Ecto neural progenitor cell (in vitro differentiated cells): ENCODE measurements around the gene AGPAT2.
"Not testable (repeated sequence)": the region's sequence is repeated elsewhere in the genome, so short reads cannot be mapped to it uniquely, and the experiment has no call there.

Experiments used
- DNase-seq: peaks from one replicate; pipeline ENCODE4 v3.0.0-alpha.2; 2018; ENCODE audit warnings: low spot score

AGPAT2 gene

DNA sequence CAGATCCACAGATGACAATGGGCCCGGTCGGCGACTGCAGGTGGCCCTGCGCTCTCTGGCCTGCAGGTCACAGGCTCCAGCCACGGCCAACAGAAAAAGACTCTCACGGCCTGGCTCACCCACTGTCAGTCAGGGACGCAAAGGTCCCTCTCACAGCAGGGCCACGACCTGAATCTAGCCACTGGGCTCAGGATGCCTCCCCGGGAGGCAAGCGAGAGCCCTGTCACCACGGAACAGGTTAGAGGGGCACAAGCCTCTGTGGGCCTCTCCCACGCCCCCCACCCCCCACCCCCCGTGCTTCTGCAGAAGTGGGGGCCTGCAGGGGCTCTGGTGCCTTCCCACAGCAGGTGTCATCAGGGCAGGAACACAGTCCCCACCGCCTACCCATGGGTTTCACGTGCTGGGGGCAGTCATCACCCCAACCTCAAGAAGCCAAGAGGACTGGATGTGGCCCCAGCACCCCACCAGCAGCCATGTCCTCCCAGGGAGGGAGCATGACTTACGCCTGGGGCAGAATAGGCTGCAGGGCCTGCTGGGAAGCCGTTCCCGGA lies 41.8 kb downstream of the AGPAT2 start:
- no peak for DNase-seq

DNA sequence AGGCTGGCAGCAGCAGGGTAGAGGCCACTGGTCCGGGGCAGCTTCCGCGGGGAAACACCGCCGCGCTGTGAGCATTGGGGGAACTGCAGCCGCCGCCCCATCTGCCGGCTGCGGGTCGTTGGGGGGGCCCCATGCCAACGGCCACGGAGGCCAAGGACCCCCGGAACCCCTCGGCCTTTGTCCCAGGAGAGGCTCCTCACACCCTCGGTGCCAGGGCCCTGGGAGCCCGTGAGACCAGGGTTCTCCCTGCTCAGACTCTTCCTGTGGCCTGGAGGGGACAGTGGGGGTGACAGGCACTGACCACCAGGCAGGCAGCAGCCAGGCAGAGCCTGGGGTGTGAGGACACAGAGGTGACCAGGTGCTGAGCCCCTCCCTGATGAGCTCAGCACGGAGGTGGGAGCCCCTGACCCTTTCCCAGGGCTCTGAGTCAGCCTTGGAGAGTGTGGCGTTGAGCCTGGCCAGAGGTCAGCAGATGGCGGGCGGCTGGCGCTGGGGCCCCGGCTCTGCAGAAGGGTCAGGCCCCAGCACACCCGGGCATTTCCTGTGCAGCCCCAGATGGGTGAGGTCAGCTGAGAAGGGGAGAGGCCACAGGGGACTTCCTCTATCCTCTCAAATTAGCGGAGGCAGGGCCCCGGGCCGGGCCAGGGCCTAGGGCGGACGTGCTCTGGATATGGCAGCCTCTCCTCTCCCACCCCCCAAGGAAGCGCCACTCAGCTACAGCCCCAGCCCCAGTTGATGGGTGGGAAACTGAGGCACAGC lies 42.5 kb downstream of the AGPAT2 start:
- peak; percentile 85 for DNase-seq

DNA sequence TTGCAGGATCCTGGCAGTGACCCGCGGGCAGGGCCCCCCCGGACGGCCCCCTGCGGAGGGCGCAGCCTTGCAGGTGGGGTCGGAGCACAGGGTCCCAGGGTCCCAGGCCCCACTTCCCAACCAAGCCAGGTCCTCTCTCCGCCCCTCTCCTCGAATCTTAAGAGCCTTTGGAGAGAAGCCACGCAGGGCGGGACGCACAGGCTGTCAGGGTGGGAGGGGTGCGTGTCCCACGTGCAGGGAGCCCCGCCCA lies 43.0 kb downstream of the AGPAT2 start:
- no peak for DNase-seq

DNA sequence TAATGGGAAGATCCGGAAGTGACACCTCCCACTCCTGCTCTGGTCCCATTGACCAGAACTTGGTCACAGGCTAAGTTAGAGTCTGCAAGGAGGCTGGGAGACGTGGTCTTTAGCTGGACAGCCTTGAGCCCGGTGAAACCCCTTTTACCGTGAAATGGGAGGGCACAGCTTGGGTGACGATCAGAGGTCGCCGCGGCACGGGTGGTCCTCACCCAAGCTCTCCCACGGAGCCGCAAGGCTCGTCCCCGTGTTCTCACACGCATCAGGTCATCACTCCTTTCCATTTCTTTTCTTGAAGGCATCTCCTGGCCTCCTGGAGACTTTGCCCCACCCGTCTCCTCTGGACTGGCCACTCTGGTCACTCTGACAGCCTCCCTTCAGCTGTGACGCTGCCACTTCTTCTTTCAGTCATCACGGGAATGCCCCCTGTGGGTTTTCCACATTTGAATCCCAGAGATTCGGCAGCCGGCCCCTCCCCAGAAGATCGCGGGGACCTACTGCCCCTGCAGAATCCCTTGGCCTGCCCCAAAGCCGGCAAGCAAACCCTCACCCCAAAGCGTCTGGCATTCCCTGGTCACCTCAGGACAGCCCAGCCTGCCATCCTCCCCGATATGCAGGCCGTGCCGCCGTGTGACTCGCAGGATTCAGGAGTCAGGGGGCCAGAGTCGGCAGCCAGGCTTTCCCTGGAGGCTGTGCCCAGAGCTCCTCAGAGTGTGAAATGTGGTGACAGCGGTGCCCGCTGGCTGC lies 43.5 kb downstream of the AGPAT2 start:
- no peak for DNase-seq

DNA sequence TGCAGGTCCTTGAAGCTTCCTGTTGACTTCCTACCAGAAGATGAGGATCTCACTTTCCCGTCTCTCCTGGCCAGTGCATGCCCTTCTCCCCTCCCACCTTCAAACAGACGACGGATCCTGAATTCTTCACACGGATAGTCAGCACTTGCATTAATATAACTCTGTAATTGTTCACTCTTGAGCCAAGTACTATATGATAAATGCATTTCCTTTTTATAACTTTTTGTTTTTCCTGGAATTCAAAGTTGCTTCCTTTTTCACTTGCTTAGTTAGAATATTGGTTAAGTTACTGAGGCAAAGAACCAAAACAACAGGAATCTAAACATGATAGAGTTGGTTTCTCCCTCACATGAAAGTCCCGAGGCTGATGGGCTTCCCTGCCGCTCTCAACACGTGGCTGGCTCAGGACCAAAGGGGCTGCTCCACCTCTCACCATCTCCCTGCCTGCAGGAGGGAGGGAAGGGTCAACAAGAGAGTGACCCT lies 44.8 kb downstream of the AGPAT2 start:
- no peak for DNase-seq

DNA sequence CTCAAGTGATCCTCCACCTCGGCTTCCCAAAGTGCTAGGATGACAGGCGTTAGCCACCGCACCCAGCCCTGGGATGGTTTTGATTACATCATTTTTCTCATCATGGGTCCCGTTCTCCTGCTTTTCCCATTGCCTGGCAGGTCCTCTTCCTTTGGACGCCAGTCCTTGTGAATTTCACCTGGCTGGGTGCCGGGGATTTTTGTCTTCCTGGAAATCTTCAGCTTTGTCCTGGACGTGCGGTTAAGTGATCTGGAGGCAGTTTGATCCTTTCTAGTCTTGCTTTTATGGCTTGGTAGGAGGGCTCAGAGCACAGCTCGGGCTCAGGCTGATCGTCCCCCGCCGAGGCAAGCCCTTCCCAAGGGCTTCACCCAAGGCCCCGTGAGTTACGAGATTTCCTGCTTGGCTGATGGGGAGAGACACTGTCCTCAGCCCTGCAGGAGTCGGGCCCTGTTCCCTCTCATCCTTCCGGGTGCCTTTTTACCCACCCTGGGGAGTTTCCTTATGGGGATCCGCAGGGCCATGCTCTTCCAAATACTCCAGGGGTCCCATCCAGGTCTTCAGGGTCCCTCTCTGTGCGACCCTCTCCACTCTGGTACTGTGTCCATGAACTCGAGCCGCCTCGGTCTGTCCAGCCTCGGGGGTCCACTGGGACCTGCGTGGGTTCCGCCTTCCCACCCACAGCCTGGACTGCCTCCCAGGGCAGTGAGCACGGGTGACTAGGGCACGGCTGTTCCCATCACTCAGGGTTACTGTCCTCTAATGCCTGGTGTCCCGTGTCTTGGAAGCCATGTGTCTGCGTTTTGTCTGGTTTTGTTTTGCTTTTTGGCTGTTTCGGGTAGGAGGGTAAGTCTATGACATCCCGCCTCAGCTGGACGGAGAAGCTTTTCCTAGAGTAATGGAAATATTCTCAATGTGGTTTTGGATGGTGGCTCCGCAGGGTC lies 46.8 kb downstream of the AGPAT2 start:
- no peak for DNase-seq

DNA sequence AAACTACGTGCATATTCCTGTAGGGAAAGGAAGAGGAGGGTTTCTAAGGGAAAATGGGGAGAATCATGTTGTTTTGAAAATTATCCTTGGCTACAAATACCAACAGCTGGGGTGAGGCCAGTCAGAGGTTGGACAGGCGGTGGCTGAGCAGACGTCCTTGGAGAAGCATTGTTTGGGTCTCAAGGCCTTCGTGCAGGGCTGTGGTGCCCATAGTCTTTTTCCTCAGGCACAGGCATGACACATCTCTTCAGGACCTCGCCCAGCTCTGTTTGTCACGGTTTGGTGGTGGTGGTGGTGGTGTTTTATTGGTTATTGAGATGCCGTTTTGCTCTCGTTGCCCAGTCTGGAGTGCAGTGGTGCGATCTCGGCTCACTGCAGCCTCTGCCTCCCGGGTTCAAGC lies 52.4 kb downstream of the AGPAT2 start:
- DNase-seq = no peak

DNA sequence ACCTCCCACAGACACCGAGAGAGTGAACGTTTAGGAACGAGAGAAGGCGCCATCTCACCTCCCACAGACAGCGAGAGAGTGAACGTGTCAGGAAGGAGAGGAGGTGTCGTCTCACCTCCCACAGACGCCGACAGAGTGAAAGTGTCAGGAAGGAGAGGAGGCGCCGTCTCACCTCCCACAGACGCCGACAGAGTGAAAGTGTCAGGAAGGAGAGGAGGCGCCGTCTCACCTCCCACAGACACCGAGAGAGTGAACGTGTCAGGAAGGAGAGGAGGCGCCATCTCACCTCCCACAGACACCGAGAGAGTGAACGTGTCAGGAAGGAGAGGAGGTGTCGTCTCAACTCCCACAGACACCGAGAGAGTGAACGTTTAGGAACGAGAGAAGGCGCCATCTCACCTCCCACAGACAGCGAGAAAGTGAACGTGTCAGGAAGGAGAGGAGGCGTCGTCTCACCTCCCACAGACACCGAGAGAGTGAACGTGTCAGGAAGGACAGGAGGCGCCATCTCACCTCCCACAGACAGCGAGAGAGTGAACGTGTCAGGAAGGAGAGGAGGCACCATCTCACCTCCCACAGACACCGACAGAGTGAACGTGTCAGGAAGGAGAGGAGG lies 54.7 kb downstream of the AGPAT2 start:
- DNase-seq = not testable (repeated sequence)

DNA sequence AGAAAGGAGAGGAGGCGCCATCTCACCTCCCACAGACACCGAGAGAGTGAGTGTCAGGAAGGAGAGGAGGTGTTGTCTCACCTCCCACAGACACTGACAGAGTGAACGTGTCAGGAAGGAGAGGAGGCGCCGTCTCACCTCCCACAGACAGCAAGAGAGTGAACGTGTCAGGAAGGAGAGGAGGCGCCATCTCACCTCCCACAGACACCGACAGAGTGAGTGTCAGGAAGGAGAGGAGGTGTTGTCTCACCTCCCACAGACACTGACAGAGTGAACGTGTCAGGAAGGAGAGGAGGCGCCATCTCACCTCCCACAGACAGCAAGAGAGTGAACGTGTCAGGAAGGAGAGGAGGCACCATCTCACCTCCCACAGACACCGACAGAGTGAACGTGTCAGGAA lies 55.2 kb downstream of the AGPAT2 start:
- DNase-seq = not testable (repeated sequence)

DNA sequence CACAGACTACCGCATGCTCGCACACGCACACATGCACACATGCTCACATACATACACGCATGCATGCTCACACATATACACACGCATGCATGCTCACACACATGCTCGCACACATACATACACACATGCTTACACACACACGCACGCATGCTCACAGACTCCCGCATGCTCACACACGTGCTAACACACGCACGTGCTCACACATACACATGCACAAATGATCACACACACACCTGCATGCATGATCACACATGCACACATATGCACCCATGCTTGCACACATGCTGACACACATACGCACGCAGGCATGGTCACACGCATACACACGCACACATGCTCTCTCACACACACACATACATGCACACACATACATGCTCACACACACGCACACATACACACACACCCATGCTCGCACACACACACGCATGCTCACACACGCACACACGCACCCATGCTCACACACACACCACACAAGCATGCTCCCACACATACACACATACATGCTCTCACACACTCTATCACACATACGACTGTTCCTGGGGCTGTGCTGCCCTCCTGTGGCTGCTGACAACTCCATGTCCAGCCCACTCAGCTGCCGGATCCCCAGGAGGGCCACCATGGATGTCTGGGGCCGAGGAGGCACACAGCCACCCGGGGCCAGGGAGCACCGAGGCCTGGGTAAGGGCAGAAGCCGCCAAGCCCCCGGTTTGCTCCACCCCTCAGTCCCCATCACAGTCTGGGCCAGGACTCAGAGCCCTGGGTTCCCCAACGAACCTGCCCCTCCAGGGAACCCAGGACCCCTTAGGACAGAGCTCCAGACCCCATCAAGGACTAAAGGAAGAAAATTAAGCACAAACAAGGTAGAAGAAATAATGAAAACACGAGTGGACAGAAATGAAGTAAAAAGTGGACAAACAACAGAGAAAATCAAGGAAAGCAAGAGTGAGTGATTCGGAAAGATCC lies 55.9 kb downstream of the AGPAT2 start:
- DNase-seq = peak; percentile 87

DNA sequence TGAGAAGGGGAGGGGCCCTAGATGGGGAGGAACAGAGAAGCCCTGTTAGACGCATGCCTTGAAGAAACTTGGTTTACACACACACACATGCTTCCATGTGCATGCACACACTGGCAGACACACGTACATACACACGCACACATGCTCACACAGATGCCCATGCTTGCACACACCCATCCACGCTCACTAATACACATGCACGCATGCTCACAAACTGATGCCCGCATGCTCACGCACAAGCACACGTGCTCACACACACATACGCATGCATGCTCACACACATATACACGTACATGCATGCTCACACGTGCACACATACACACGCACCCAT lies 56.6 kb downstream of the AGPAT2 start:
- DNase-seq = no peak

DNA sequence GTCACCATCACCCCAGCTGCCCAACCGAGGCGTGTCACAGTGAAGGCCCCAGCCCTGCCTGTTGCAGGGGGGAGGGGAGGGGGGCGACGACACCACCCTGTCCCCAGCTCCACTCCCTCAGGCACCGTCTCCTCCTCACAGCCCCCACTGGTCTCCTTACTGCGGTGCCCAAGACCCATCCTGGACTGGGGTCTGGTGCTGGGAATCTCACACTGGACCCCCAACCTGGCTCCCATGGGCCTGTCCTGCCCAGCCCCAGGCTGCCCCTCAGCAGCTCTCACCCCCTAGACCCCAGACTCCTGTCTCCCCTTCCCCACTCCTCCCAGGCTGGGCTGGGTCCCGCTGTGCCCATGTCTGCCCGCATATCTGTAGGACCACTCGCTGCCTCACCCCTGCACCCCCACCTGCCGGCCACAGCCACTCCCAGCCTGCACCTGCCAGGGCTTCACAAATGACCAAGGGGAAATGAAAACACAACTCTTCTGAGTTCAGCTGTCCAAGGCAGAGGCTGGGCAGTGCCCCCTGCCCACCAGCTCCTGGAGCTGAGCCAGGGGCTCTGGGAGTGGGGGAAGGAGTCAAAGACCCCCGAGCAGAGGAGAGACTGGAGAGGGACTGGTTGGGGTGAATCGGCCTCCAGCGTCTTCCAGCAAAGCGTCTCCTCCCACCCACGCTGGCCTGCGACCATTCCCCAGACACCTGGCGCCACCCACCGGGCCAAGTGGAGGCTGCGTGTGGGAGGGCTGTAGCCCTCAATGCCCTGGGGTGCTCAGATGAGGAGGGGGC lies 57.2 kb downstream of the AGPAT2 start:
- DNase-seq = peak; percentile 89

DNA sequence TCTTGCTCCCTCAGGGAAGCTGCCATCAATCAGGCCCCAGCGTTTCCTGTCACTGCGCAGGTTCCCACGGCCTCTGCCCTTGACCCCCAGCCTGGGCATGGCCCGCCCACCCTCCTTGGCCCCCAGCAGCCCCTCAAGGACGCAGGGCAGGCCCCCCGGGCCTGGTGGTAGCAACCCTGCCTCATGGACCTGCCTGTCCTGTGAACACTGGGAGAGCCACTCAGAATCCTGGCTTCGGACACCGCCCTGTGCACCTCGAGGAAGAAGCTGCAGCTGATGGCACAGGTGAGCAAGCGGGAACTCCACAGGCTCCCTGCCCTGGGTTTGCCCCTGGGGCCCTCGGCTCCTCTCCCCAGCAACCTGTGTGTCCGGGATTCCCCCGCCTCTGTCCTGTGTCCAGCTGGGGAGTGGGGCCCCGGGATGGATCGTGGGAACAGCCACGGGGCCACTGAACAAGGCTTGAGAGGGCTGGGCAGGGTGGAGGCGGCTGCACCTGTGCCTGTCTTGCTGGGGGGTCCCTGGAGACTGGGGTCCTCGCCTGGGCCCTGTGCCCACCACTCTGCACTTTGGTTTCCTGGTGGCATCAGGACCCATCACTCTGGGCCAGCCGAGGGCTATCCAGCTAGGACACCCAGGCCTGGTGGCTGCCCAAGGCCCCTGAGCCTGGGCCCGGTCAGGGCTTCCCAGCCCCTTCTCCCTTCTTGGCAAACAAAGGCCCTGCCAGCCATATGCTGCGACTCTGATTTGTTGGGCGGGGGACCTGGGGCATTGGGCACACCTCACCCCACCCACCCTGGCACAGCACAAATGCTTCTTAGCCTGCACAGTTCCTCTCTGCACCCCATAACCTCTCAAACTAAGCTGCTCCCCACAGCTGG lies 58.0 kb downstream of the AGPAT2 start:
- DNase-seq = no peak

DNA sequence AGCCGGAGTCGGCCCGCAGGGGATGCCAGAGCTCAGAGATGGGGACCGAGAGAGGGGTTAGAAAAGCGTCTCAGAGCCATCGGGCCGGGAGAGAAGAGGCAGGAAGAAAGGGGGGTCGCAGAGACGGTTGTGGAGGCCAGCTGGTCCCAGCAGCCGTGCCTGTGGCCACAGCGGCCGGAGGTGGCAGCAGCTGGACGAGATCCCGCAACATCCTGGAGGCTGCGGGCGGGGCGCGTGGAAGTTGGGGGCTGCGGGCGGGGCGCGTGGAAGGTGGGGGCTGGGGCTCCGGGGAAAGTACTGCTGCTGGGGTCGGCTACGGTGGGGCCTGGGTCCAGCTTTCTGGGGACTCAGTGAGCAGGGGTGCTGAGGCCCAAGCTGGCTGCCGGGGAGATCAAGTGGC lies 59.0 kb downstream of the AGPAT2 start:
- DNase-seq = no peak

DNA sequence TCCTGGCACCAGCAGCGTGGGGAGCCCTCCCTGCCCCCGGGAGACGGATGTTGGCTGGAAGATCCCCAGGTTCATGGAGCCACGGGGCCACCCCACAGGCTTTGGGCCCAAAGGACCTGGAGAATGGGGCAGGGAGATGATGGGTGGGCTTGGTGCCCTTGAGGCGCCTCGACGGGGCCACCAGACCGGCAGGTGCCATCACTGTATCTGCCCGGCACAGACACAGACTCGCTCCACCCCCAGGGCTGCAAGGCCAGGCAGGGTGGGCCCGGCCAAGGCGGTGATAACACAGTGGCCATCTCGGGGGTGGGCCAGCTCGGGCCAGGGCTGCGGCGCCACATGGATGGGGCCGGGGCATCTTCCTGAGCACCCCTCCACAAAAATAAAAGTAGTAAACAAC lies 59.6 kb downstream of the AGPAT2 start:
- no peak for DNase-seq

DNA sequence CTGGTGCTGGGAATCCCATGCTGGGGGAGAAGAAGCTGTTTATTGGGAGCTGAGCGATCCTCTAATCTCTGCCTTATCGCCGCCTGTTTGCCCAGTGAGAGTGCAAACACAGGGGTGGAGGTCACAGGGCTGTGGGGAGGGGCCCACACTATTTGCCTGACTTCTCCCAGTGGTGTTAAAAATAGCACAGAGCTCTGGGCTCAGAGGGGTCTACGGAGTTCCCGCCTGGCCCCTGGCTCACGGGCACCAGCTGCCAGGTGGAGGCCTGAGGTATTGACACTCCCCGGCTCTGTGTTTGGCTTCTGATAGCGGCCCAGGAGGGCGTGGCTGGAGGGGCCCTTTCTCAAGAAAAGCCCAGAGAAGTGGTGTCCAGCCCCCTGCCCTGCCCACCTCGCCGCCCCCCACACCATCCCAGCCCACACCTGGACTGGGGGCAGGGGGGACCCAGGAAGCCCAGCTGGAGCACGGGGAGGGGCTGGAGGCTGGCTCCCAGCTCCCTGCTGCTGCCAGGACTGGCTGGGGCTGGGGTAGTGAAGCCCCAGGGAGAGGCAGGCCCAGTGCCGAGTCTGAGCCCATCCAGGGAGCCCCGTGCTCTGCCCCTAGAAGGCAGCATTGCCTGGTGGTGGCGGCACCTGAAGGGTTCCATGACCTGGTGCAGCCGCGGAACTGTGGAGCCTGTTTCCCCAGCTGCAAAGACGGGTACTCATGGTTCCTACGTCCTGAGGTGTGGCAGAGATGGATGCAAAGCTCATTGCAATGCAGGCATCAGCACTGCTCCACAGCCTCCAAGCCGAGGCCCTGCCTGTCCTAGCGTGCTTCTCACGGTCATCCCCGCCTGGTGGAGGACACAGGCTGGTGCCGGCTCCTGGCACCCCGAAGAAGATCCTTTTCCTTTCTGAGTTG lies 60.3 kb downstream of the AGPAT2 start:
- DNase-seq = no peak

DNA sequence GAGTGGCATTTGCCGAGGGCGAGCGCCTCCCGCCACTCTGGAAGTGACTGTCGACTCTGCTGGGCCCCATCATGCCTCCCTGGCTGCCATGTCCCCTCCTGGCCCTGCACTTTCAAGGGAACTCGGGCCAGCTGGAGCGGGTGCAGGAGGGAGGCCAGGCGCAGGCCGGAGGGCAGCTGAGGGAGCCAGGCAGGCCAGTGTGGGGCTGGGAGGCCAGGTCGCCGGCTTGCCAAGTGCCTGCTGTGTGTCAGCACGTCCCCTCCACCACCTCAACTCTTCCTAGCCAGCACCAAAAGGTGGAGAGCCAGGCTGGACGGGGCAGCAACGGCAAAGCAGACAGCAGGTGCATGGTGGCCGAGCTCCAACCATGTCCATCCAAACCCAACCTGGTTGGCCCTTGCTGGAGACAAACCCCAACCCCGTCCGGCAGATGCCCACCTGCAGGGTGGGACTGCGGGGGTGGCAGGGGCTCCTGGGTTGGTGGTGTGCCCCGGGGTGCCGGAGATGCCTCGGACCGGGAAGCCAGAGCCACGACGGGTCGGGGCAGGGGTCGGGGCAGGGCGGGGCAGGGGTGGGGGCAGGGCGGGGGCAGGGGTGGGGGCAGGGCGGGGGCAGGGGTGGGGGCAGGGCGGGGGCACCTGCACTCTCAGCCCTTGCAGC lies 61.1 kb downstream of the AGPAT2 start:
- no peak for DNase-seq
